Suppressor macrophage (primary cell): Measurements from ENCODE around the gene XXYLT1.
A peak's percentile ranks its signal among the peaks of the same experiment; 100 is the strongest.
"Not testable (repeated sequence)": the region's sequence is repeated elsewhere in the genome, so short reads cannot be mapped to it uniquely, and the experiment has no call there.

ENCODE experiments used
- DNase-seq, 4 experiments: peaks; one replicate each; pipeline ENCODE4 v3.0.0-alpha.2; 2020 to 2022

The XXYLT1 gene

DNA sequence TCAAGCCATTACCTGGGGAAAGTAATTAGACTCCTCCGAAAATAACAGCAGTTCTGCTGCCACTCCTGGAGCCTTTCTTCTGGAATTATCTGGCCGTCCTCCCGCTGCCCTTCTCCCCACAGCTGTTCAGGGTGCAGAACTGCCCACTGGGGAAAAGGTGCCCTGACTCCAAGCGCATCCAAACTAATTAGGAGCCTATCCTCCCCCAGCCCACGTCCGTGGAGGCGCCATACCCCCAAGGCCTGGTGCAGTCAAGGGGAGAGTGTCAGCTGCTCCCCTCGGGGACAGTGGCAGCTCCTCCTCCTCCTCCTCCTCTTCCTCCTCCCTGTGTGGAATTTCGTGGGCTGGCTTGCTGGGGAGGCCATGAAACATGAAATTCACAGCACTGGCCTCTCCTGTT is 177.2 kb downstream of the XXYLT1 start:
- no peak for DNase-seq

DNA sequence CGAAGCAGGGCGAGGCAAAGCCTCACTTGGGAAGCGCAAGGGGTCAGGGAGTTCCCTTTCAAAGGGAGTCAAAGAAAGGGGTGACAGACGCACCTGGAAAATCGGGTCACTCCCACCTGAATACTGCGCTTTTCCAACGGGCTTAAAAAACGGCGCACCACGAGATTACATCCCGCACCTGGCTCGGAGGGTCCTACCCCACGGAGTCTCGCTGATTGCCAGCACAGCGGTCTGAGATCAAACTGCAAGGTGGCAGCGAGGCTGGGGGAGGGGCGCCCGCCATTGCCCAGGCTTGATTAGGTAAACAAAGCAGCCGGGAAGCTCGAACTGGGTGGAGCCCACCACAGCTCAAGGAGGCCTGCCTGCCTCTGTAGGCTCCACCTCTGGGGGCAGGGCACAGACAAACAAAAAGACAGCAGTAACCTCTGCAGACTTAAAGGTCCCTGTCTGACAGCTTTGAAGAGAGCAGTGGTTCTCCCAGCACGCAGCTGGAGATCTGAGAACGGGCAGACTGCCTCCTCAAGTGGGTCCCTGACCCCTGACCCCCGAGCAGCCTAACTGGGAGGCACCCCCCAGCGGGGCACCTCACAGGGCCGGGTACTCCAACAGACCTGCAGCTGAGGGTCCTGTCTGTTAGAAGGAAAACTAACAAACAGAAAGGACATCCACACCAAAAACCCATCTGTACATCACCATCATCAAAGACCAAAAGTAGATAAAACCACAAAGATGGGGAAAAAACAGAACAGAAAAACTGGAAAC is 182.9 kb downstream of the XXYLT1 start:
- not testable (repeated sequence) for DNase-seq

DNA sequence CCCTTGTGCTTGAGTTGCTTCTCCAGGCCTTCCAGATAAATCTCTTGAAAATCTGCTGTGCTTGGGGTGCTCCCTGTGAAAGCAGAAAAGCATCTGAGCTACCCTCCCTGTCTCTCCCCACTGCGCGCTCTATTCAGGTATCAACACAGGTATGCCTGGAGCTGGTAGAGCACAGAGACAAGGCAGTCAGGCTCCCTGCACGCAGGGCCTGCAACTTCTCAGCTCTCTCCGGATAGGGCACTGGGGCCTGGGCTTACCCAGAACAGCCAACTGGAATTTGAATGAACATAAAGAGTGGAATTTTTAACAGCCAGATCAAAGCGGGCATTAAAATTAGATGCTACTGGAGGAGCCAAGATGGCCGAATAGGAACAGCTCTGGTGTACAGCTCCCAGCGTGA is 183.6 kb downstream of the XXYLT1 start:
- DNase-seq, result no peak

DNA sequence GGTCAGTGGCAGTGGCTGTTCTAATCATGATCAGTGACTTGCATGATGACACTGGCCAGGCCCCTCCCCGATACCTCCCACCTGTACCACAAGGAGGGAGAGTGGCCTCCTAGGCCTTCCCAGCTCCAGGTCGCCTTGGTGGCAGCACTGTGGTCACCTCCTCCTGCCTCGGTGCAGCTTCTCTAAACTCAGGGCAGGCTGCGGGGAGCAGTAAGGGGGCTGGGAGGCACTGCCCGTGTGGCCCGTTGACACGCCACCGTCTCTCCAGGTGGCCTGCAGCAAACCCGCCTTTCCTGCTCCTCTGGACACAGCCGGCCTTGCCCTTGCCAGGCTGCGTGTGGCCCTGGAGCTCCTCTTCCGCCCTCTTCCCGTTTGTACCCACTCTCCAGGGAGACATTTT is 184.1 kb downstream of the XXYLT1 start:
- no peak for DNase-seq

DNA sequence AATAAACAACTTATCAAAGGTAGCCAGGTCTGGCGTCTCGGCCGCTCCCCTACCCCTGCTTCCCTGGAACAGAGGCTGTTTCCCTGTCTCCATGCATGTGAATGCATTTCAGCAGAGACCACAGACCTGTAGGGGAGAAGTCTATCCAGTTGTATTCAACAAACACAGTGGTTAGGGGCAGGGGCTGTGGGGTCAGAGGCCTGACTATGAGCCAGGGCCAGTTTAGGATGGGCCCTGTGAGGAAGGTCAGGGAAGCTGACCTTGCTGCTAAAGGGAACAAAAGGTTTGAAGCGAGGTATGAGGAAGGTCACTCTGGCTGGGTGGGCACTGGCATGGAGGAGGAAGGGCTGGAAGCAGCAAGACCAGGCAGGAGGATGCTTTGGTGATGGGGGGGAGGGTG is 184.6 kb downstream of the XXYLT1 start:
- no peak for DNase-seq

DNA sequence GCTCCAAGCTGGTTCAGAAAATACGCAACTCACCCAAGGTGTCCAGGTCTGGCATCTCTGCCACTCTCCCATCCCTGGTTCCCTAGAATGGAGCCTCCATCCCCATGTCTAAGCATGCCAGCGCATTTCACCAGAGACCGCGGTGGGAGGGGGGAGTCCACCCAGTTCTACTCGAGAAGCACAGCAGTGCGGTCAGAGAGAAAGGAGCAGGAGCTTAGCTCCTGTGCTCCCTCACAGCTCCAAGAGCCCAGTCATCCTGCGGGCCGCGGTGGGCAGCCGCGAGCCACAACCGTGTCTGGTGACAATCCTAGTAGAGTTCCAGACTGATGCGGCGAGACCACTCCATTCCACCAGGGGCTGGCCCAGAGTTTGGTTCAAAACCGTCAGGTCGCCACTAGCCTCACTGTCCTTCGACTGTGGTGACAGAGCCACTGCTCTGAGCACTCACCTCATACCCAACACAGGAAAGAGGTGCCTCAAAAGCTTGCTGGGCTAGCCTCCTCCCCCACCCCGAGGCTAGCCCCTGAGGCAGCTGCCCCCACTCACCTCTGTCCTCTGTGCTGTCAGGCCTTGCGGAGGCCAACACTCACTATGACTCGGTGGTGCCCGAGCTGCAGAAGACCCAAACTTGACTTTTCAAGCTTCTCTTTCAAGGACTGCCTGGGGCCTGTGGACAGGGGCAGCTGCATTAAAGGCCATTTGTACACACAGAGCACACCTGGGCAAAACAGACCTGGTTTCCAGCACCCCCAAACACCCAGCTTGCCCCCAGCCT is 185.4 kb downstream of the XXYLT1 start:
- no peak for DNase-seq

DNA sequence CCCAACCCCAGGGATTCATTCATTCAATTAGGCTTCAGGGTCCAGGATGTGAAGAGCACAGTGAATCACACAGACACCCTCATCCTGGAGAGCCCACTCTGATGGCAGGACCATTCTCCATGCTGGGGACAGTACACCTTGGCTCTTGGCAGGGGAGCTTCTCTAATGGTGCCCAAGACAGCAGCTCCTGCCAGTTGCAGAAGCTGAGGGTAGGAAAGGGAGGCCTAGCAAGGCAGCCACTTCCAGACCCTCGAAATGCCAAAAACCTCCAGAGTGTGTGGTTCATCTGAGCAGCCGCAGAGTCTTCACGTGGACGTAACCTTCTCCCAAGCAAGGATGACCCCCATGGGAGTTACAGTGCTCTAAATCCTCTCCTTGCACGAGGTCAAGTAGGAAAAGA is 186.2 kb downstream of the XXYLT1 start:
- DNase-seq, result no peak

DNA sequence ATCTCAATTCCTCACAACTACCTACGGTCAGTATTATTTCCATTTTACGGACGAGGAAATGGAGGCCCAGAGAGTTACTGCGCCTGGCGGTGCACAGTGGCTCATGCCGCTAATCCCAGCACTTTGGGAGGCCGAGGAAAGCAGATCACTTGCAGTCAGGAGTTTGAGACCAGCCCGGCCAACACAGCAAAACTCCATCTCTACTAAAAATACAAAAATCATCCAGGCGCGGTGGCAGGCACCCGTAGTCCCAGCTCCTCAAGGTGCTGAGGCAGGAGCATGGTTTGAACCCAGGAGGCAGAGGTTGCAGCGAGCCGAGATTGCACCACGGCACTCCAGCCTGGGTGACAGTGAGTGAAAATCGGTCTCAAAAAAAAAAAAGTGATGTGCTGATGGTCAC is 187.3 kb downstream of the XXYLT1 start:
- no peak for DNase-seq

DNA sequence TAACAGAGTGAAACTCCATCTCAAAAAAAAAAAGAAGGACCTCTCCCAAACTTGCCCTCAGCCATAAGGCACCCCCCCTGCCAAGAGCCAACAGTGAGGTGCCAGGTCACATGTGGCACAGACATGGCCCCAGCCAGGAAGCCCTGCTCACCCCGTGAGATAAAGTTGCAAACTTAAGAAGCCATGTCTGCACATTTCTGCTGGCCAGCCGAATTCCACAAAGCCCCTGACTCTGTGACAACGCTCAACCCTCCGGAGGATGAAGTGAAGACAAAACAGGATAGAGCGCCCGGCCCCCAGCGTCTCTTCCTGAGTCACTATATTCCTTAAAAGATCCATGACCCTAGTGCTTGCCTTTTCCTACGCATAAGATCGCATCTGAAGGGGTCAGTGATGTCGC is 188.1 kb downstream of the XXYLT1 start:
- no peak for DNase-seq

DNA sequence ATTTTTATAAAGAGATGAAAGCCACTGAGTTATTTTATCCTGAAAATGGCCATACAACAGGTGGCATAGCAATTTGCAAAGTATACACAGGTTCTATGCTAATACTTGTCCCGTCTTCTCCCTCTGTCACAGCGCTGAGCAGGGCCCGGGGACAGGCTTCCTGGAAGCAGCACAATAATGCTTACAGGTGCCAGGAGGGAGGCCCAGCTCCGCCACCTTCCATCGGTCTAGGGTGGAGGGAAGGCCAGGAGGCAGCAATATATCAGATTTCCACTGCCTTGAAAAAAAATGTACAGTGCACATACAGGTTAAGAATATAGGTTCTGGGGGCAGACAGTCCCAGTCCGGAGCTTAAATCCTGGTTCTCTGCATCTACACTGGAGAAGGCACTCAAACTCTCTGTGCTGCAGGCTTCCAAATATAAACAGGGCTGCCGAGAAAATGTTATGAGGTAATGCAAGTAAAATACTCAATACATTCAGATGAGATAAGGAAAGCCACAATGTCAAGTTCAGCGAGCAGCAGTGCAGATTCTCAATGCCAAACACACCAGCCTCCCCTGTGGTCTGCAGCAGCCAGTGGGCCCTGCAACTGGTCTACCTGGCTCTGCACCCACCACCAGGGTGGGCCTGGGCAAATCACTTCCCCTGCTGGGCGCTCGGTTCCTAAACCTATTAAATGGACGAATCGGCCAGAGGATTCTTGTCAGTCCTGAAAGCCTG is 189.6 kb downstream of the XXYLT1 start:
- no peak for DNase-seq

DNA sequence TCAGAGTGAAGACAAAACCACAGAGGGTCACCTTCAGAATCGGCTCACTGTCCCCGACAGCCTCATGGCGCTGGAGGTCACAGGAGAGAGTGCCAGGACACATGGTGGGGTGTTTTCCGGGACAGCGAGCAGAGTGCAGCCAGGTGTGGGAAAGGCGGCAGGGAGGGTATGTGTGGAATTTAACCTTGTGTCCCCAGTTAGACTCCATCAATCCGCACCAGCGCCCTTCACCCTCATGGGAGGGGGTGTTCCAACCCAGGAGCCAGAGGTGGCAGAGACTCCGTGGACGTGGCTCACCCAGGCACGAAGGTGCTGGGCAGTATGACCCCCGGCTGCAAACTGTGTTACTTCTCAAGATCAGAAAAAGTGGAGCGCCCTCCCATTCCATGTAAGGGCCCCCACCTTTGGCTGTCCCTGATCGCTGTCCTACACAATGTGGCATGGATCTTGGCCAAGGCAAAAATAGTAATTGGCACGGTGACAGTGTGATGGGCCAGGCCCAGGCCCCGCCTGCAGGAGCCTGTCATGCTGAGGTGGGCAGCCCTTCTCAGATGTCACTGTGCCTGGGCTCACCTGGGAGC is 190.3 kb downstream of the XXYLT1 start:
- DNase-seq, result no peak

DNA sequence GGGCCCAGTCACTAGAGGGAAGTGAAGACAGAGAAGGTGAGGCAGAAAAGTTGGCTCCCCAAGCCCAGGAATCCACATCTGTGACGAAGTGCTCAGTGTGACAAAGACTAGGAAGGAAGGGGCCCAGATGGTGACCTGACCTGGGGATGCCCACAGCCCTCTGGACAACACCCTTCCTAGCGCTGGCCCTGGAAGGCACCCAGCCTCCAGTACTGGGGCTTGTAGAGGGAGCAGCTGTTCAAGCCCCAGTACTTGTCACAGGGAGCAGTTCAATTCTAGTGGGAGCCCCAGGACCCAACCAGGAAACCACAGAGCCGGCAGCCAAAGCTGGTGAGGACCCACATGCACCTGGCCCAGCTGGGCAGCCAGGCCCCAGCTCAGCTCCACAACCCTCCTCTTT is 190.8 kb downstream of the XXYLT1 start:
- DNase-seq, result no peak

DNA sequence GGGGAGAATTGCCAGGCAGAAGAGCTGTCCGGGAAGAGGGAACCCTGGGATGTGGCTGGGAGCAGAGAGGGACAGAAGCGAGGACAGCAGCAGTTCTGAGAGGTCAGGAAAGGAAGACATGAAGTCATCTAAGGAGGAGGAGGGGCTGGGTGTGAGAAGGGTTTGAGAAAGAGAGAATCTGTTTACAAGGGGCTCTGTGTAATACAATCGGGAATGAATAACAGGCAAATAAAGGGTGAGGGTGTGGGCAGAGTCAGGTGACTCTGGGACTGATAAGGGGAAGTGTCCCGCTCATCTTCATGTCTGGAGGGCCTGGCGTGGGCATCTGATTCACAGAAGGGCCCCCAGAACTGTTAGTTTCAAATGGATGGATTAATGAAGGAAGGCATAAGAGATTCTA is 191.3 kb downstream of the XXYLT1 start:
- DNase-seq, result peak in 2 of 4 experiments; percentile 13 to 42

DNA sequence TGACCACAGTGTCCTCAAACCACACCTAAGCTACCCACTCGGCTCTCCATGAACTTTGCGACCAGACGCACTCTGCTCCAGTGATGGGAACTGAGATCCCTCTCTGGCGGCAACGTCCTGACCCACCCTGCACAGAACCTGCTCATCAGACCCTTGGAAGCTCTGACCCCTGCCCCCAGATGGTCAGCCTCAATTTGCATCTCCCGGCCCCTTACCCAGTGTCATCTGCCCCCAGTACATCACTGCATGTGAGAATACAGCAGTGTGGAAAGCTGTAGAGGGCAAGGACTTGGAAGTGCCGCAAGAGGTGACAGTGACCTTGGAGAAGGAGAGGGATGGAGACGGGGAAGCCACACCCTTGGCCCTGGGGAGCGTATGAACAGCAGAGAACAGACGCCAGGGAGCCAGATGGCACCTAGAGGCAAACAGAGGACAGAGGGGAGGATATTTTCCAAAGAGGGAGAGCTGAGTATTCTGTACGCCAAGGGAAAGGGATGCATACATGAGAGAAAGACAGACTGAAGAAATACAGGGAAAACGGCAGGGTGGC is 192.0 kb downstream of the XXYLT1 start:
- DNase-seq, result no peak

DNA sequence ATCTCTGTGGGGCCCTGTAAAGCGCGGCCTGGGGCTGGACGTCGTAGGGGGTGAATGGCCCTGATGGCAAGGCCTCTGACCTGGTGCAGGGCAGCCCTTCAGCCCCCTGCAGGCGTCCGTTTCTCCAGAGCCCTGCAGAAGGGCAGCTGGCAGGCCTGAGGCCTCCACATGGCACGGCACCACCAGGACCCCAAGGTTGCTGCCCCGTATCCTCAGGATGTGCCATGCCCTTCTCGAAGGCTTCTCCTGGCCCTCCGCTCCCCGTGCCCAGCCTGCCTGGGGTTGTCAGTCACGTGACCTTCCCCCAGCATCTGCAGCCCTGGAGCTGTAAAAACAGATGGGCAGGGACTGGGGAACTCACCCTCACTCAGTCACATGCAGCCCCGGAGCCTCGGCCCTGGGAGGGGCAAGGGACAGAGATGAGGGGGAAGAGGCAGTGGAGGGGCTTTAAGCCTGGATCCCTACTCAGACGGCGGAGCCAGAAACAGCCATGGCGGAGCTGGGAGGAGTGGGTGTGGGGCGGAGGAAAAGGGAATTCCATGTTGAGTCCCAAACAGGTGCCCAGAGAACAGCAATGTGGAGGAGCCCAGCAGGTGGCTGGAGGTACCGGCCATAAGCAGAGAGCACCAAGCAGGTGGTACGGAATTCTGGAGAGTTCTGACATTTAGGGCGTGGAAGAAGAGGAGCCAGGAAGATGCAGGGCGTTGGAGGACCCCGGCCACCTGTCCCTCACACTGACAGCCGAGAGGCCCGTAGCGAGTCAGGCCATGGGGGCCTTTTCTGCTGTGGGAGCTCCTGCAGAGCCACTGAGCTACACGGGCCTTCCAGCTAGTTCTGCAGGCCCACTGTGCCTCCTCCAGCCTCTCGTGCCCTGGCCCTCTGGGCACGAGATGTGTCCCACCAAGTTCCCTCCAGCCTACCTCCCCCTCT is 193.1 kb downstream of the XXYLT1 start:
- DNase-seq, result no peak

DNA sequence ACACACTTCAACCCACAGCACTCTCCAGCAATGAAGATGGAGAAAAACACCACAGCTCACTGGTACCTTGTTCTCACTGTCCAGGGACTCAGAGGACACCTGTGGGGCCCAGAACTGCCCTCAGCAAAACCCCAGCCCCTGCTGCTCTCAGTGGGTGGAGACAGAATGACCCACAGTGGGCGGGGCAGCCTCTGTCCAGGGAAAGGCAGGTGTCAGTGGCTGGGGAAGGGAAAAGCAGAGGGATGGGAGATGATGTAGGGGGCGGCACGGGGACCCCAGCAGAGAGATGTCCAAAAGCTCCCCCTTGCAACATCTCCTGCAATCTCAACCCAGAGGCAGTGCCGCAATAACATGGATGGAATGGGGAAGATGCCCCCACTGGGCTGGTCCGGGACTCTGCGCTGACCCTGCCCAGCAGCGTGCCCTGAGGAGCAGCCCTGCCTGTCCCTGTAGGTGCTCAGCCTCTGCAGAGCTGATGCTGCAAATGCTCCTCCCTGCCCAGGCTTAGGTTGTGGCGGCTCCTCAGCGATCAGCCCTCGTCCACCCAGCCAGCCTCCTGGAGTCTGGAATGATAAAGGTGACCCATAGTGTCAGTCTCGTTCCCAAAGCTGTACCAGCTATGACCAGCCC is 193.9 kb downstream of the XXYLT1 start:
- DNase-seq, result no peak

DNA sequence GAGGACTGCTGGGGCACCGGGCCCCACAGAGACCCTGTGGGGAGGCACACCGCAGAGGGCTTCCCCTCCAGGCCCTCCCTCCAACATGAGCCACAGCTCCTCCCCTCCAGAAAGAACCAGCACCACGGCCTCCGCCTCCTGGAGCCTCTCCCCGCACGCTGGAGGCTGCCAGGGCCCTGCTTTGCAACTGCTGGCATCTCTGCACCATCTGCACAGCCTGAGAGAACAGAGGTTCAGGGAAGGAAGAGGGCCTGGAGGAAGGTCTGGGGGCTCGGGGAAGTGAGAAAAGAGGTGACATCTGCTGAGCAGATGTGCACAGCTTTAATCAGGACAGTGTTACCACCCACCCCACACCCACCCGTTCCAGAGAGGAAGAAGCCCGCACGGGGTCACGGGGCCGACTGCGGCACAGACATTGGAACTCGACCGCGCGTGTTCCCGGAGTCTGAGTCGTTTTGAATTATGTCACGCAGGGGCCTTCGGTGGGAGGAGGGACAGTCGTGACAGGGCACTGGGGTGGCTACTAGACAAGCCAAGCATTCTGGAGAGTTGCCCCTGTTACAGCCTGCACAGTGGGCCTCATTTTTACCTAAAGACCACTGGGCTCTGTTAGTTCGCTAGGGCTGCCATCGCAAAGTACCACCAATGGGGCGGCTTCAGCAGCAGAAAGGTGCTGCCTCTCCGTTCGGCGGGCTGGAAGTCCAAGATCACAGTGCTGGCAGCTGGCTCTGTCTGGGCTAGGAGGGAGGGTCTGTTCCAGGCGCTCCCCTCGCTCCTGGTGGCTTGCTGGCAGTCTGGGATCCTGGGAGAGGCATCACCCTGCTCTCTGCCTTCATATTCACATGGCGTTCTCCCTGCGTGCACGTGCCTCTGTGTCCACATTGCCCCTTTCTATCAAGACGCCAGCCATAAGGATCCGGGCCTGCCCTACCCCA is 194.8 kb downstream of the XXYLT1 start:
- peak; percentile 5 to 62 (median 34) for DNase-seq

DNA sequence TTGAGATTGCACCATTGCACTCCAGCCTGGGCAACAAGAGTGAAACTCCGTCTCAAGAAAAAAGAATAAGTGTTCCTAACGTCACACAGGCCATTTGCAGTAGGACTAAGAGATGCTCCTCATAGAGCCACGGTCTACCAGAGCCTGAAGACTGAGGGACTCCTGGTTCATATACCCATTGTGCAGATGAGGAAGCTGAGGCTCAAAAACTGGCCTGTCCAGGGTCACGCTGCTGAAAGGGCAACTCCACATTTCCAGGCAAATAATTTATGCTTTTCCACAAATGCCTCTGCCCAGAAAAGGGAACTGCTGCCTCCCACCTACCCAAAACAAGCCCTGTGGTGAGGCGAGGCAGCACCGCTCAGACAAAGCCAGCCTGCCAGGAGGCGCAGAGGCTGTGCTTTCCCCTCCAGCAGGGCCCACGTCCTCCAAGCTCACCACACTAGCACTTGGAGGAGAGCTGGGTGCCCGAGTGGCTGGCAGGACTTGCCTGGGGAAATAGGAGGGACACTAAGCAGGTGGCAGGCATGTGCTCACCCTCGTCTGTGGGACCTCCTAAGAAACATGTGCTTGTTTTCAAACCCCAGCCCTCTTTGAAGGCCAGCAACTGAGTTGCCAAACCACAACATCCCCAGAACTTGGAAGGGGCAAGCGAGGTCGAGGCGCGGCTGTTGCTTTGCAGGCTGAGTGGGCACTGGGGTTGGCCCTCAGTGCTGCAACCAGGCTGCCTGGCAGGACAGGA is 195.6 kb downstream of the XXYLT1 start:
- peak in 2 of 4 experiments; percentile 2 to 13 for DNase-seq
